Stimulated activated CD8-positive, alpha-beta memory T cell treated with anti-CD3 and anti-CD28 coated beads, Interleukin-12 subunit alpha, Interleukin-12 subunit beta, amount 100 ng/mL, for 24 hours (primary cell): ENCODE data around the gene TRABD2B.

Source experiments
- DNase-seq: peaks from one replicate; pipeline ENCODE4 v3.0.0-alpha.2; 2020; ENCODE audit errors: extremely low read depth

The TRABD2B gene

GRCh38 chr1:47803815-47804501 lies 193.2 kb downstream of the TRABD2B start:
- no peak for DNase-seq

GRCh38 chr1:47797575-47797974 lies 199.6 kb downstream of the TRABD2B start:
- DNase-seq, result no peak

- no peak for DNase-seq
Observed at GRCh38 chr1:47796626-47797025, 200.6 kb downstream of the TRABD2B start.

GRCh38 chr1:47795102-47795501 lies 202.1 kb downstream of the TRABD2B start:
- no peak for DNase-seq

GRCh38 chr1:47794530-47794929 lies 202.7 kb downstream of the TRABD2B start:
- DNase-seq, result no peak

GRCh38 chr1:47794081-47794480 lies 203.1 kb downstream of the TRABD2B start:
- DNase-seq, result no peak

GRCh38 chr1:47793563-47793962 lies 203.6 kb downstream of the TRABD2B start:
- DNase-seq, result no peak

- DNase-seq, result no peak
Observed at GRCh38 chr1:47792779-47793178, 204.4 kb downstream of the TRABD2B start.

GRCh38 chr1:47791879-47792608 lies 205.1 kb downstream of the TRABD2B start:
- no peak for DNase-seq

GRCh38 chr1:47788761-47789160 lies 208.4 kb downstream of the TRABD2B start:
- no peak for DNase-seq

GRCh38 chr1:47787560-47787959 lies 209.6 kb downstream of the TRABD2B start:
- no peak for DNase-seq

- DNase-seq, result no peak
Observed at GRCh38 chr1:47786316-47786715, 210.9 kb downstream of the TRABD2B start.

- DNase-seq, result no peak
Observed at GRCh38 chr1:47785561-47786271, 211.5 kb downstream of the TRABD2B start.

GRCh38 chr1:47785118-47785517 lies 212.1 kb downstream of the TRABD2B start:
- no peak for DNase-seq

- DNase-seq, result no peak
Observed at GRCh38 chr1:47784497-47784822, 212.7 kb downstream of the TRABD2B start.

GRCh38 chr1:47783638-47784496 lies 213.3 kb downstream of the TRABD2B start:
- DNase-seq, result no peak

- DNase-seq, result no peak
Observed at GRCh38 chr1:47782414-47783166, 214.6 kb downstream of the TRABD2B start.

- no peak for DNase-seq
Observed at GRCh38 chr1:47781171-47781959, 215.8 kb downstream of the TRABD2B start.

- no peak for DNase-seq
Observed at GRCh38 chr1:47780469-47780995, 216.7 kb downstream of the TRABD2B start.

GRCh38 chr1:47779613-47780012 lies 217.6 kb downstream of the TRABD2B start:
- DNase-seq, result no peak
